ENCODE measurements around the gene ANXA2.
"Not testable (repeated sequence)": the region's sequence is repeated elsewhere in the genome, so short reads cannot be mapped to it uniquely, and the experiment has no call there.

Gene ANXA2

DNA sequence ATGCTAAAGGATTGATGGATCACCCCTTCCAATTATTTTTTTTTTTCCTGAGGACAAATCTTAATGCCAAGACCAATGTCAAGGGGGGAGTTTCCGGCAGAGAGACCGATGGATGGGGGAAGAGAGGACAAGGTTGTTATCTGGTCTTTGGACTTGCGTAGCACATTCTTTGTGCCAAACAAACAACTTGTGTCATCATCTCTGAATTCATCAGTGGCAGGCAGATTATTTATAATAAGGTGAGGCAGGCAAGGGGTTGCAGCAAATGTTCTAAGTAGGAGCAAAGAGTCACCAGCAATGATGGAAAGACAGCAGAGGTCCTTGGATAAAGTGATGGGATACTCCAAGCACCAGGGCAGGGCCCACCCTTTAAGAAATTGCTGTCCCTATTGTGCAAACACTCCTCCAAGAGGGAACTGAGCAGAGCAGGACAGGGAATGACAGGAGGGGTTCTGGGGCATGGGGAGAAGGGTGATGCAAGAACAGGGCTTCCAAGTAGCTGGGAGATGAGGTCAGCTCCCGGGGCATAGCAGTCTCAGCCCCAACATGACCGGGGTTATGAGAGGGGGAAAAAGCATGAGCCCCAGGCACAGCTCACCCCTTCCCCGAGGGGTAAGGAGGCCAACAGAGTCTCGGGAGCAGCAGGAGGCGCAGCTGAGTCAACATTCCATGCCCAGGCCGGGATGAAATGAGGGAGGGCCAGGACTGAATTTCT is 57.4 kb downstream of the ANXA2 start:
- H3K27ac Mint-ChIP-seq: no peak overlapping the region
- H3K4me3 Mint-ChIP-seq: no peak overlapping the region
- H3K36me3 Mint-ChIP-seq (ENCODE audit: low read depth): peaks cover 10% of the 10 kb centered on the region
- no peaks in the 10 kb centered on the region for H3K9me3 Mint-ChIP-seq
- H3K27me3 Mint-ChIP-seq (ENCODE audit: low read depth): peaks cover 15% of the 10 kb centered on the region
- peaks cover 1% of the 10 kb centered on the region for H3K4me1 Mint-ChIP-seq (ENCODE audit: low read depth)

DNA sequence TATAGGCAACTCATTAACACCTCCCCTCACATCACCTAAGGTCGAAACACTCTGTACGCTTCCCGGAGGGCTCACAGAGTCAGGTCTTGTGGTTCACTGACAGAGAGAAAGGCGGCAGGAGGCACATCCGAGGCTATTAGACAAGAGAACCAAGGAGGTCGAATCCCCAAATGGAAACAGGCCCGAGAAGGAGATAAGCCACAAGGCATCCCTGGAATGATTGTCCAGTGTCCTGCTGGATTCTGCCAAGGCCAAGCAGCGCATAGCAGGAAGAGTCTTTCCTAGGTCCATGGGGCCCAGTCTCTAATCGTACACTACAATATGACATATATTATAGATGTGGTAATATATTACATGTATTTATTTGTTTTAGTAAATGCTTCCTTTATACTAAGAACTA is 58.5 kb downstream of the ANXA2 start:
- peaks cover 25% of the 10 kb centered on the region for H3K27me3 Mint-ChIP-seq (ENCODE audit: low read depth)
- peaks cover 1% of the 10 kb centered on the region for H3K4me1 Mint-ChIP-seq (ENCODE audit: low read depth)
- no peak overlapping the region for H3K4me3 Mint-ChIP-seq
- H3K9me3 Mint-ChIP-seq: no peaks in the 10 kb centered on the region
- no peak overlapping the region for H3K27ac Mint-ChIP-seq
- peaks cover 6% of the 10 kb centered on the region for H3K36me3 Mint-ChIP-seq (ENCODE audit: low read depth)

DNA sequence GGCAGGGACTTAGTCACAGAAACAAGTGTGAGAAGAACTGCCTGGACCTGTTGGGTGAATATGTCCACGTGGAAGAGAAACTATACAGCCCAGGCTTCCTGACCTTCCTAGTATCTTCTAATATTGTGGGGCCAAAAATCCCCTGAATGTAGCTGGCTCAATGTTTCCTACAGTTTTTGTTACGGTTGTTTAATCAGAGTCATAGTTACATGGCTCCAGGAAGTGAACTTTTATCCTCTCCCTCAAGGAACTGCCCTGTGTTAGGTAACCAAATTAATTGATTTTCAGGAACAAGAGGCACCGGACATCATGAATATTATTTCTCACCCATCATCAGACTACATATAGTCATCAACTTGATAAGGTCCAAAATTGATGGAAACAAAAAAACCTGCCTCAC is 59.0 kb downstream of the ANXA2 start:
- H3K27me3 Mint-ChIP-seq (ENCODE audit: low read depth): peaks cover 29% of the 10 kb centered on the region
- H3K36me3 Mint-ChIP-seq (ENCODE audit: low read depth): peaks cover 6% of the 10 kb centered on the region
- no peak overlapping the region for H3K4me3 Mint-ChIP-seq
- no peaks in the 10 kb centered on the region for H3K9me3 Mint-ChIP-seq
- H3K4me1 Mint-ChIP-seq (ENCODE audit: low read depth): peaks cover 1% of the 10 kb centered on the region
- no peak overlapping the region for H3K27ac Mint-ChIP-seq

GRCh38 chr15:60337076-60337475 is 60.7 kb downstream of the ANXA2 start:
- Mint-ChIP-seq H3K36me3 (ENCODE audit: low read depth) (no peaks in the 10 kb centered on the region), H3K27me3 (ENCODE audit: low read depth) (peaks cover 46% of the 10 kb centered on the region), H3K27ac (no peak overlapping the region), H3K9me3 (no peaks in the 10 kb centered on the region), H3K4me3 (no peak overlapping the region), H3K4me1 (ENCODE audit: low read depth) (no peaks in the 10 kb centered on the region)

DNA sequence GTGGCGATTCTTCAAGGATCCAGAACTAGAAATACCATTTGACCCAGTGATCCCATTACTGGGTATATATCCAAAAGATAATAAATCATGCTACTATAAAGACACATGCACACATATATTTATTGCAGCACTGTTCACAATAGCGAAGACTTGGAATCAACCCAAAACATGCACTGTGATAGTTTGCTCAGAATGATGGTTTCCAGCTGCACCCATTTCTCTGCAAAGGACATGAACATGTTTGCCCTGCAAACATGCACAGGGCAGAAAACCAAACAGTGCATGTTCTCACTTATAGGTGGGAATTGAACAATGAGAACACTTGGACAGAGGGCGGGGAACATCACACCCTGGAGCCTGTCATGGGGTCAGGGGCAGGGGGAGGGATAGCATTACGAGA is 62.5 kb downstream of the ANXA2 start:
- not testable (repeated sequence) for H3K36me3 Mint-ChIP-seq (ENCODE audit: low read depth); H3K4me1 Mint-ChIP-seq (ENCODE audit: low read depth); H3K4me3 Mint-ChIP-seq; H3K9me3 Mint-ChIP-seq; H3K27ac Mint-ChIP-seq
- peaks cover 62% of the 10 kb centered on the region for H3K27me3 Mint-ChIP-seq (ENCODE audit: low read depth)

DNA sequence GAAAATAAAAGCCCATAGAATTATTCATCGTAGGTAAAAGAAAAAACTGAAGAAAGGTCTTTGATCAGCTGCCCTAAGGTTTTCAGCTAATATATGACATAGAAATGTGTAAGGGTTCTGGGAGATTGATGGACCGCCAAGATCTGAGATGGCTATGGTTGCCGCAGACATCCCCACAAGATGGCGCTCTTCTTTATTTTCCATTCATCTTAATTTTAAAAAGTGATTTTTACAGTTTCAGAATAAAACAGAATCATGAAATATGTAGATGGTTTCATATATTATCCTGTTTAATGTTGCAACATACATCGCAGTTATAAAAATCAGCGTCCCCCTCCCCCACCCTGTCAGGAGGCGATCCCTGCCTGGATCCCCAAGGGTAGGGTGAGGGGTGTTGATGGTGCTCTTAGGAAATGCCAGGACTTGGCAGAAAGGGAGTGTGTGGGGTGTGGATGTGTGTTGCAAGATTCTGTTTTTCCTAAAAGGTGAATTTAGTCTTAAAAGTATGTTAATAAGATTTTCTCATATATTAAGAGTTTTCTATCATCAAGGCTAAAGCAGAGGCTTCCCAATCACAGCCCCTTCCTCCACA is 68.8 kb downstream of the ANXA2 start:
- Mint-ChIP-seq H3K4me1 (ENCODE audit: low read depth) (peaks cover 7% of the 10 kb centered on the region), H3K4me3 (no peak overlapping the region), H3K36me3 (ENCODE audit: low read depth) (no peaks in the 10 kb centered on the region)

DNA sequence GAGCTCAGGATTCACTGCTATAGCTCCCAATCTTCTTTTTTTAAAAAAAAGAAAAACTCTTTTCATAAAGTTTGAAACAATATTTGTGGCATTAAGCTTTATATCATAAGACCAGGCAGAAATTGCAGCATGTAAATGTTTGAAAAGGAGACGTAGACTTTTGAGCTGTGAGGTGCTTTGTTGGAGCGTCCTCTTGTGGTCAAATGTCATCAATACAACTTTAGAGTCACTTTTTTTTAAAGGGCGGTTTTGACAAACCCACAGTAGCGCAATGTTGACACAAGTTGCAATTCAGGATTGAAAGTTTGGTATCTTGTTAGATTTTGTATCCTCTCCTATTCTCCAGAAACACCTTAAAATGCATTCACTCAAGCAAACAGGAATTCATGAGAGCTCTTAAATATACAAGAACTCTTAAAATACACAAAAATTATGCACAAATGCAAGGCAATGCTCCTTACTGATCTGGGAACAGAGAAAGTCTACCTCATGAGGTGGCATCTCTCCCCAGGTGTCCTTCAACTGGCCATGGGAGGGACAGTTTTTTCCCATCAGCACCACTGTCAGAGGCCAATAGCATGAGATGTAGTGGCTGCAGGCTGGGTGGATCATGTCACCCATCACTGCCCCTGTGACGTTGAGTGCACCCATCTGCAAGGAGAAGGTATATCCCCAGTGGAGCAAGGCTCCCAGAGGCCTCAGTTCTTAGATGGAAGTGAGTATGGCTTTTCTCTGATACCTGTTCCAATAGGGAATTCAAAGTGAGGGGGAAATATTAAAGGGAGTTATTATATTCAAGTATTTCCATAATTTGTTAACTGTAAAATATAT is 70.7 kb downstream of the ANXA2 start:
- Mint-ChIP-seq H3K27ac (no peak overlapping the region), H3K36me3 (ENCODE audit: low read depth) (no peaks in the 10 kb centered on the region), H3K9me3 (no peaks in the 10 kb centered on the region), H3K4me3 (no peak overlapping the region), H3K4me1 (ENCODE audit: low read depth) (peaks cover 7% of the 10 kb centered on the region), H3K27me3 (ENCODE audit: low read depth) (peaks cover 89% of the 10 kb centered on the region)

More for the DNA sequence above, 68.8 kb downstream of the ANXA2 start:
- Mint-ChIP-seq H3K27ac (no peak overlapping the region), H3K9me3 (no peaks in the 10 kb centered on the region), H3K27me3 (ENCODE audit: low read depth) (peaks cover 95% of the 10 kb centered on the region)

DNA sequence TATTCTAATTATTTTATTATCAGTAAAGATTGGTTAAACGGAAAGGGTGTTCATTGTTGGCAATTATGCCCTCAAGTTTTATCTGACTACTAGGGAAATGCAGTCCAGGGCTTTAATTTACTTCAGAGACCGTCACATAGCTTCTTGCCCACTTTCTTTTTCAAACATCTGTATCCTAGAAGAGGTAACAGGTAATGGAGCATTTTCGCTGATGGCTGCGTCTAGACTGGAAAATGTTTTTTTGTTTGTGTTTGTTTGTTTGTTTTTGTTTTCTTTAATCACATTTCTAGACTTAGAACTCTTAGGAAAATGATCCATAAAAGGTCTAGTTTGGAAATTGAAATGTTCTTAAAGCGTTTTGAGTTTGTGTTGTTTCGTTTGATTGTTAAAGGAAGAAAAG is 71.4 kb downstream of the ANXA2 start:
- Mint-ChIP-seq H3K9me3 (no peaks in the 10 kb centered on the region), H3K4me3 (no peak overlapping the region), H3K4me1 (ENCODE audit: low read depth) (peaks cover 7% of the 10 kb centered on the region), H3K36me3 (ENCODE audit: low read depth) (no peaks in the 10 kb centered on the region), H3K27ac (no peak overlapping the region), H3K27me3 (ENCODE audit: low read depth) (peaks cover 82% of the 10 kb centered on the region)

- H3K27me3 Mint-ChIP-seq (ENCODE audit: low read depth): peaks cover 78% of the 10 kb centered on the region
- H3K27ac Mint-ChIP-seq: no peak overlapping the region
- H3K4me1 Mint-ChIP-seq (ENCODE audit: low read depth): peaks cover 7% of the 10 kb centered on the region
- no peak overlapping the region for H3K4me3 Mint-ChIP-seq
- H3K36me3 Mint-ChIP-seq (ENCODE audit: low read depth): no peaks in the 10 kb centered on the region
- no peaks in the 10 kb centered on the region for H3K9me3 Mint-ChIP-seq
These were observed 71.9 kb downstream of the ANXA2 start for GRCh38 chr15:60325905-60326304.

DNA sequence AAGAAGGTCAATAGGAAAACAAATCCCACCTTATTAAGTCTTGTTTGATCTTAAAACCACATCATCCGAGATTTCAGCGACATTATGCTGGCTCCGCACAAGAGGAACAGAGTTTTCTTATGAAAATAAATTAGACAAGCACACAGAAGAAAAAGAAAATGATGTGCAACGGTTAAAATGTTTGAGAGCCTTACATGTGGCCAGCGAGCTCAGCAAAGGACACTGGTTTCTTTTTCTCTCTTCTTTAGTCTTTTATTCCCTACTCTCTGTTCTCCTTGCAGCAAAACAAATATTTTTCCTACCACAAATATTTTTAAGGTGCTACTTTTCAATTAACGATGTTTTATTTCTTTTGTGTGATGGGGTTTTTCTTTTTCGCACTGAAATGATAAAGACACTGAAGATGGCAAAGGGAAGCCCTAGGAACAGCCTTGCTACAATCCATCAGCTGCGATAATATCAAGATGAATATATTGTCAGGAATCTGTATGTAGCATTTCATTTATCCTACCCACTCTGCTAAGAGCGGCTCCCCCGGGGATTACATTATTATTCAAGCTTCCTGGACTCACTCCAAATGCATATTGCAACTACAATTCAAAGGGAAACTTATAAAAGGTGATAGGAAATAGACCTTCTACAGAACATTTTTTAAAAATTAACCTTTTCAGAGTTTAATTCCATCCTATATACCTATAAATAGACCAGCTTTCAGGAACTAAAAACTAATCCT is 72.9 kb downstream of the ANXA2 start:
- Mint-ChIP-seq H3K4me3 (no peak overlapping the region), H3K27me3 (ENCODE audit: low read depth) (peaks cover 75% of the 10 kb centered on the region), H3K27ac (no peak overlapping the region)

GRCh38 chr15:60323322-60323721 is 74.5 kb downstream of the ANXA2 start:
- Mint-ChIP-seq H3K4me3 (no peak overlapping the region), H3K4me1 (ENCODE audit: low read depth) (peaks cover 7% of the 10 kb centered on the region), H3K27me3 (ENCODE audit: low read depth) (peaks cover 63% of the 10 kb centered on the region), H3K36me3 (ENCODE audit: low read depth) (no peaks in the 10 kb centered on the region), H3K27ac (no peak overlapping the region), H3K9me3 (no peaks in the 10 kb centered on the region)

More for the DNA sequence above, 72.9 kb downstream of the ANXA2 start:
- H3K9me3 Mint-ChIP-seq: no peaks in the 10 kb centered on the region
- peaks cover 7% of the 10 kb centered on the region for H3K4me1 Mint-ChIP-seq (ENCODE audit: low read depth)
- H3K36me3 Mint-ChIP-seq (ENCODE audit: low read depth): no peaks in the 10 kb centered on the region

DNA sequence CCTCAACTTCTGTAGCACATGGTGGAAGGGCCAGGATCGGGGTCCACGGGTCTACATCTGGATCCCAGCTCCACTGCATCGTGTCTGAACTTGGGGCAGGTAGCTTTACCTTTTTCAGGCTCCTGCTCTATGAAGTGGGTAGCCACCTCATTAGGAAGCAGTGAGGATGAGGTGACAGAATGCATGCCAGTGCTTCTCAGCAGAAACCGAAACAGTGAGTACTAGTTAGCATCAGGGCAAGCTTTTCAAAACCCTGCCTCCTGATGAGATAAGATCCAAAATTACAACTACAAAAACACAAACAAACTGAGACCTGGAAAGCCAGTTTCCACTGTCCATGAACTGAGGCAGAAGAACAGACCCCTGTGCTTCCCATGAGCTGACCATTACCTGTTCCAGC is 77.4 kb downstream of the ANXA2 start:
- Mint-ChIP-seq H3K36me3 (ENCODE audit: low read depth) (no peaks in the 10 kb centered on the region), H3K9me3 (no peaks in the 10 kb centered on the region), H3K4me1 (ENCODE audit: low read depth) (no peaks in the 10 kb centered on the region), H3K27ac (no peak overlapping the region), H3K27me3 (ENCODE audit: low read depth) (peaks cover 33% of the 10 kb centered on the region), H3K4me3 (no peak overlapping the region)

DNA sequence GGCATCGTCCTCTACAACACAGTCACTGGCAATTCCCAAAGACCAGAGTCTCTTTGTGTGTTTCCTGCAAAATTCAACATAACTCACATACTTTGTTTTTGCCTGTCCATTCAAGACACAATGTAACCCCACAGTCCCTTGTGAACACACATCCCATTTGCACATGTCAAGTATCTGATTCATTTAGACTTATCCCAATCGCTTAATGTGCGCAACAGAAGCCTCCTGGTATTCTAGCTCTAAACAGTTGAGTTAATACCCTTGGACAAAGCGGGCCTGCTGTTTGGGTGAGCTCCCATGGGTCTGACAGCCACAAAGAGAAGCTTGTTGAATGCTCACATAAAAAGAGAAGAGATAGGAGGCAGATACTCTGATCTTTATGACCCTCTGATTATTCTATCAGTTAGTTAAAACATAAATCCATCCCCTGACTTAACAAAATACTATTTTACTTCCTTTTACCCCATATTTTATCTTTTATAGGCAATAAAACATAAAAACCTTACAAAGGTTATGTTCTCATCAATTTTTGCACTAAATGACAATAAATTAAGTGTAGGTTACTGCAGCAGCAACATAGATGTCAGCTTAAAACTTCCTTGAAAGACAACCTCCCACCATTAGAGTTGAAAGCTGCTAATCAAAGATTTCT is 79.4 kb downstream of the ANXA2 start:
- Mint-ChIP-seq H3K27ac (no peak overlapping the region), H3K9me3 (no peaks in the 10 kb centered on the region), H3K4me1 (ENCODE audit: low read depth) (no peaks in the 10 kb centered on the region), H3K4me3 (no peak overlapping the region), H3K27me3 (ENCODE audit: low read depth) (peaks cover 19% of the 10 kb centered on the region), H3K36me3 (ENCODE audit: low read depth) (no peaks in the 10 kb centered on the region)

GRCh38 chr15:60316961-60317360 is 80.8 kb downstream of the ANXA2 start:
- H3K36me3 Mint-ChIP-seq (ENCODE audit: low read depth): no peaks in the 10 kb centered on the region
- H3K4me3 Mint-ChIP-seq: no peak overlapping the region
- no peak overlapping the region for H3K27ac Mint-ChIP-seq
- no peaks in the 10 kb centered on the region for H3K4me1 Mint-ChIP-seq (ENCODE audit: low read depth)
- H3K9me3 Mint-ChIP-seq: no peaks in the 10 kb centered on the region
- H3K27me3 Mint-ChIP-seq (ENCODE audit: low read depth): peaks cover 18% of the 10 kb centered on the region

All from T-helper 1 cell treated with Interleukin-12 subunit alpha and Interleukin-12 subunit beta and Interleukin-4 antibody, amounts not matched to agents 30 μg/mL and 1 μg/mL, for 36 hours (primary cell).